Measurements from ENCODE around the gene MDH2. TPM values are rescaled to one million over a fixed set of nuclear protein-coding genes. Genes with fewer than 3 reads are reported as not detected.
"Not testable (repeated sequence)": the region's sequence is repeated elsewhere in the genome, so short reads cannot be mapped to it uniquely, and the experiment has no call there.

Gene MDH2
- total RNA-seq, 2 experiments from 2014 or later: 66.4 to 68.3 TPM

GRCh38 chr7:76106893-76107292 lies 59.0 kb downstream of the MDH2 start:
- Mint-ChIP-seq H3K4me1 (ENCODE audit: low read depth) (no peaks in the 10 kb centered on the region), H3K4me3 (no peak overlapping the region), H3K36me3 (ENCODE audit: low read depth) (no peaks in the 10 kb centered on the region), H3K9me3 (no peaks in the 10 kb centered on the region), H3K27me3 (no peaks in the 10 kb centered on the region), H3K27ac (no peak overlapping the region)
- no peaks in the 10 kb centered on the region for H3K36me3 ChIP-seq (ENCODE audit: insufficient read depth, low read length)
- H3K4me3 ChIP-seq (ENCODE audit: low read length): no peak overlapping the region
- DNase-seq (no peak), ATAC-seq (ENCODE audit: poor library complexity) (no peak)
- CTCF ChIA-PET: no interaction called here
- POLR2A ChIA-PET: no interaction called here
- no peak overlapping the region for H3K27ac ChIP-seq (ENCODE audit: low read depth in 1 of 2, low read length in 2 of 2)
- no peaks in the 10 kb centered on the region for H3K27me3 ChIP-seq (ENCODE audit: control insufficient read depth in 1 of 2, insufficient read depth in 2 of 2, low read length in 2 of 2)
- H3K4me1 ChIP-seq (ENCODE audit: insufficient read depth, low read length): no peaks in the 10 kb centered on the region
- TF ChIP-seq CTCF (IDR thresholded peaks at IDR 0.05): no peak
- no peaks in the 10 kb centered on the region for H3K9me3 ChIP-seq (ENCODE audit: control insufficient read depth in 1 of 2, insufficient read depth in 1 of 2, low read length in 2 of 2)
- intact Hi-C loops (cut with DNase I, micrococcal nuclease): loop anchor here in 1 of 2 experiments (10.0 kb wide), 1 partner anchor 432 kb away; no protein-coding TSS in a partner anchor

- DNase-seq (no peak), ATAC-seq (ENCODE audit: poor library complexity) (no peak)
- no peaks in the 10 kb centered on the region for H3K27me3 ChIP-seq (ENCODE audit: control insufficient read depth in 1 of 2, insufficient read depth in 2 of 2, low read length in 2 of 2)
- Mint-ChIP-seq H3K27me3 (no peaks in the 10 kb centered on the region), H3K4me1 (ENCODE audit: low read depth) (no peaks in the 10 kb centered on the region), H3K9me3 (no peaks in the 10 kb centered on the region), H3K4me3 (no peak overlapping the region), H3K27ac (no peak overlapping the region), H3K36me3 (ENCODE audit: low read depth) (no peaks in the 10 kb centered on the region)
- no peaks in the 10 kb centered on the region for H3K36me3 ChIP-seq (ENCODE audit: insufficient read depth, low read length)
- CTCF ChIA-PET: no interaction called here
- H3K4me3 ChIP-seq (ENCODE audit: low read length): no peak overlapping the region
- intact Hi-C loops (cut with DNase I, micrococcal nuclease): loop anchor here in 1 of 2 experiments (10.0 kb wide), 1 partner anchor 434 kb away; no protein-coding TSS in a partner anchor
- POLR2A ChIA-PET: no interaction called here
- no peak for TF ChIP-seq CTCF (IDR thresholded peaks at IDR 0.05)
- no peak overlapping the region for H3K27ac ChIP-seq (ENCODE audit: low read depth in 1 of 2, low read length in 2 of 2)
- no peaks in the 10 kb centered on the region for H3K4me1 ChIP-seq (ENCODE audit: insufficient read depth, low read length)
- H3K9me3 ChIP-seq (ENCODE audit: control insufficient read depth in 1 of 2, insufficient read depth in 1 of 2, low read length in 2 of 2): no peaks in the 10 kb centered on the region
These were observed 60.8 kb downstream of the MDH2 start for GRCh38 chr7:76108540-76109233.

- POLR2A ChIA-PET; H3K36me3 Mint-ChIP-seq (ENCODE audit: low read depth): not testable (repeated sequence)
These were observed 65.2 kb downstream of the MDH2 start for GRCh38 chr7:76113042-76113630.

GRCh38 chr7:76114742-76115141 lies 66.8 kb downstream of the MDH2 start:
- H3K4me1 Mint-ChIP-seq (ENCODE audit: low read depth); ATAC-seq (ENCODE audit: poor library complexity): not testable (repeated sequence)

More at GRCh38 chr7:76113042-76113630, 65.2 kb downstream of the MDH2 start:
- H3K9me3 ChIP-seq (ENCODE audit: control insufficient read depth in 1 of 2, insufficient read depth in 1 of 2, low read length in 2 of 2); ATAC-seq (ENCODE audit: poor library complexity); intact Hi-C loops (cut with DNase I, micrococcal nuclease); H3K27me3 Mint-ChIP-seq; H3K4me3 ChIP-seq (ENCODE audit: low read length); H3K4me1 ChIP-seq (ENCODE audit: insufficient read depth, low read length); H3K27ac ChIP-seq (ENCODE audit: low read depth in 1 of 2, low read length in 2 of 2); H3K4me3 Mint-ChIP-seq; CTCF ChIA-PET; H3K27ac Mint-ChIP-seq; H3K36me3 ChIP-seq (ENCODE audit: insufficient read depth, low read length); DNase-seq; H3K9me3 Mint-ChIP-seq; H3K4me1 Mint-ChIP-seq (ENCODE audit: low read depth); H3K27me3 ChIP-seq (ENCODE audit: control insufficient read depth in 1 of 2, insufficient read depth in 2 of 2, low read length in 2 of 2): not testable (repeated sequence)

More at GRCh38 chr7:76114742-76115141, 66.8 kb downstream of the MDH2 start:
- H3K4me3 ChIP-seq (ENCODE audit: low read length); H3K4me1 ChIP-seq (ENCODE audit: insufficient read depth, low read length); POLR2A ChIA-PET; H3K36me3 Mint-ChIP-seq (ENCODE audit: low read depth); CTCF ChIA-PET; H3K27ac Mint-ChIP-seq; H3K9me3 ChIP-seq (ENCODE audit: control insufficient read depth in 1 of 2, insufficient read depth in 1 of 2, low read length in 2 of 2); H3K27me3 Mint-ChIP-seq; H3K4me3 Mint-ChIP-seq; H3K27ac ChIP-seq (ENCODE audit: low read depth in 1 of 2, low read length in 2 of 2); intact Hi-C loops (cut with DNase I, micrococcal nuclease); H3K9me3 Mint-ChIP-seq; H3K36me3 ChIP-seq (ENCODE audit: insufficient read depth, low read length); H3K27me3 ChIP-seq (ENCODE audit: control insufficient read depth in 1 of 2, insufficient read depth in 2 of 2, low read length in 2 of 2); DNase-seq: not testable (repeated sequence)

Other genes with a start within 250 kb of the MDH2 start
- not detected for gene CCL24, start 234.3 kb upstream of the MDH2 start, total RNA-seq
- gene RHBDD2, start 169.1 kb upstream of the MDH2 start, total RNA-seq: 100 to 1,000 TPM; 199 to 208 TPM
- gene POR, start 133.0 kb upstream of the MDH2 start, total RNA-seq: 10 to 100 TPM; 44.2 to 54.8 TPM
- 10 to 100 TPM in 1 of 2 experiments, 1 to 10 TPM in 1; 10.0 to 10.8 TPM for gene TMEM120A, start 53.5 kb upstream of the MDH2 start, total RNA-seq
- gene STYXL1, start 106 bp upstream of the MDH2 start, total RNA-seq: 1 to 10 TPM; 8.4 to 8.5 TPM
- gene SRRM3, start 153.8 kb downstream of the MDH2 start, total RNA-seq: not detected